Calu3 (cell line): ENCODE results near the gene PTOV1. TPM values are rescaled to one million over a fixed set of nuclear protein-coding genes. Genes with fewer than 3 reads are reported as not detected.
A peak's percentile ranks its signal among the peaks of the same experiment; 100 is the strongest.

Source experiments
- BruUV-seq: library from RNA; stranded (reverse); fragments of 400-500 nt; replicated peaks from 2 replicates; lab custom pipeline; 2021; lab: Mats Ljungman, UMichigan
- CTCF ChIA-PET: fragments of 300-600 bp; sonication (Branson Sonifier 250); formaldehyde crosslinking; loops from one replicate; lab custom pipeline; 2022; ENCODE audit warnings: antibody characterized with exemption; lab: Charles Lee
- DNase-seq: peaks from one replicate; pipeline ENCODE4 v3.0.0; 2022
- H3K27ac Mint-ChIP-seq: one replicate; pipeline ENCODE4 v1.8.0; 2022; ENCODE audit warnings: mixed read lengths; ENCODE audit not compliant: unreplicated experiment
- H3K27me3 Mint-ChIP-seq: one replicate; pipeline ENCODE4 v1.8.0; 2022; ENCODE audit warnings: mixed read lengths; ENCODE audit not compliant: unreplicated experiment
- H3K36me3 Mint-ChIP-seq: one replicate; pipeline ENCODE4 v1.8.0; 2022; ENCODE audit warnings: mild to moderate bottlenecking, moderate library complexity, mixed read lengths; ENCODE audit not compliant: insufficient read depth, unreplicated experiment
- H3K4me1 Mint-ChIP-seq: one replicate; pipeline ENCODE4 v1.8.0; 2022; ENCODE audit warnings: mild to moderate bottlenecking, low read depth, mixed read lengths; ENCODE audit not compliant: unreplicated experiment
- H3K4me3 Mint-ChIP-seq: one replicate; pipeline ENCODE4 v1.8.0; 2022; ENCODE audit warnings: mild to moderate bottlenecking, low read depth, moderate library complexity, mixed read lengths; ENCODE audit not compliant: unreplicated experiment
- H3K9me3 Mint-ChIP-seq: one replicate; pipeline ENCODE4 v1.8.0; 2022; ENCODE audit warnings: low read depth, mixed read lengths; ENCODE audit not compliant: unreplicated experiment
- intact Hi-C: fragments of 100-400 bp; cut with micrococcal nuclease; formaldehyde crosslinking; loops from one replicate; pipeline ENCODE4 v1.10.0; 2022; ENCODE audit not compliant: unreplicated experiment
- total RNA-seq: library from RNA; stranded (reverse); gene quantifications from 2 replicates; pipeline ENCODE4 v1.2.3, GENCODE V29; 2022
- TF ChIP-seq, protein P1 (sequence below): fragments of 200-600 bp; IDR thresholded peaks from one replicate; pipeline ENCODE4 v1.8.0; 2022; ENCODE audit warnings: antibody characterized with exemption; ENCODE audit not compliant: unreplicated experiment

Gene PTOV1
- total RNA-seq, 1 experiment from 2014 or later, result 256 TPM

DNA sequence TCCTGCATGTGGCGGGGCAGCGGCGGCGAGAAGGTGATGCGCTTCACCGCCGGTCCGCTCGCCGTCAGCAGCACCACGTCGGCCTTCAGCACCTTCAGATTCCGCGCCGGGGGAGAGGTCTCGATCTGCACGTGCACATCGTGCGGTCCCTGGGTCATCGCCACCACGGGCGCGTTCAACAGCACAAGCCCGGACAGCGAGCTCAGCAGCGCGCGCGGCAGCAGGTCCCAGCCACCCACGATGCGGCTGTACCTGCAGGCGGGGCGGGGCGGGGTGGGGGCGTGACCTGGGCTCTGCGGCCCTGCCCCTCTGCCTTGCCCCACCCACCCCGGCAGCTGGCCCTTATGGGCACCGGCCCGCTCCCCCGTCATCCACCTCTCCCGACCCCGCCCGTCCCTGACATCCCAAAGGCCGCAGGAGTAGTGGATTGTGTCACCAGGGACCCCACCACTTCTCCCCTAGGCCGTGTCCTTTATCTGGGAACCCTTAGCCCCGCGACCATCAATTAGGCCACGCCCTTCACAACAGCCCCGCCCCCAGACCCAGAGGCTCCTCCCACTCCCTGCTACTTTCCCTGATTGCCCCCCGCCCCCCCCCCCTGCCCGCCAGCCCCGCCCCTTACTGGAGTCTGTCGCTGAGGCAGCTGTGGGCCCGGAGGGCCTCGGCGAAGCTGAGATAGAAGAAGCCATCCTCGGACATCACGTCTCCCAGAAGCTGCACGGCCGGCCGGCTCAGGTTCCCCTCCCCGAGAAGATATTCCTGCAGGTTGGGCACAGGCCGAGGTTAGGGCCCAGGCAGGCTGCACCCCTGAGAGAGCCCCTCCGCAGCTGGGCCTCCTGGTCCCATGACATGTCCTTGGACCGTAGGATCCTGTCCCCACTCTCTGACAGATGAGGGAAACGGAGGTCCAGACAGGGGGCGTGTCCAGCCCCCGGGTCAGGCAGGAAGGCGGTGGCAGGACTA, 39.7 kb downstream of the PTOV1 start:
- Mint-ChIP-seq H3K4me1 (no peaks in the 10 kb centered on the region), H3K36me3 (peaks cover 27% of the 10 kb centered on the region), H3K4me3 (no peak overlapping the region), H3K27ac (peak overlapping the region; percentile 19), H3K9me3 (no peaks in the 10 kb centered on the region), H3K27me3 (peaks cover 17% of the 10 kb centered on the region)
- no peak for DNase-seq
- no TSS peak for BruUV-seq
- intact Hi-C loops, result no loop called here
- CTCF ChIA-PET, result interaction anchor here (0.7 kb wide), 1 partner anchor 1733 kb away, joined by 10 read pairs; no protein-coding TSS in a partner anchor
- TF ChIP-seq, protein P1, sequence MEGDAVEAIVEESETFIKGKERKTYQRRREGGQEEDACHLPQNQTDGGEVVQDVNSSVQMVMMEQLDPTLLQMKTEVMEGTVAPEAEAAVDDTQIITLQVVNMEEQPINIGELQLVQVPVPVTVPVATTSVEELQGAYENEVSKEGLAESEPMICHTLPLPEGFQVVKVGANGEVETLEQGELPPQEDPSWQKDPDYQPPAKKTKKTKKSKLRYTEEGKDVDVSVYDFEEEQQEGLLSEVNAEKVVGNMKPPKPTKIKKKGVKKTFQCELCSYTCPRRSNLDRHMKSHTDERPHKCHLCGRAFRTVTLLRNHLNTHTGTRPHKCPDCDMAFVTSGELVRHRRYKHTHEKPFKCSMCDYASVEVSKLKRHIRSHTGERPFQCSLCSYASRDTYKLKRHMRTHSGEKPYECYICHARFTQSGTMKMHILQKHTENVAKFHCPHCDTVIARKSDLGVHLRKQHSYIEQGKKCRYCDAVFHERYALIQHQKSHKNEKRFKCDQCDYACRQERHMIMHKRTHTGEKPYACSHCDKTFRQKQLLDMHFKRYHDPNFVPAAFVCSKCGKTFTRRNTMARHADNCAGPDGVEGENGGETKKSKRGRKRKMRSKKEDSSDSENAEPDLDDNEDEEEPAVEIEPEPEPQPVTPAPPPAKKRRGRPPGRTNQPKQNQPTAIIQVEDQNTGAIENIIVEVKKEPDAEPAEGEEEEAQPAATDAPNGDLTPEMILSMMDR, result no peak

DNA sequence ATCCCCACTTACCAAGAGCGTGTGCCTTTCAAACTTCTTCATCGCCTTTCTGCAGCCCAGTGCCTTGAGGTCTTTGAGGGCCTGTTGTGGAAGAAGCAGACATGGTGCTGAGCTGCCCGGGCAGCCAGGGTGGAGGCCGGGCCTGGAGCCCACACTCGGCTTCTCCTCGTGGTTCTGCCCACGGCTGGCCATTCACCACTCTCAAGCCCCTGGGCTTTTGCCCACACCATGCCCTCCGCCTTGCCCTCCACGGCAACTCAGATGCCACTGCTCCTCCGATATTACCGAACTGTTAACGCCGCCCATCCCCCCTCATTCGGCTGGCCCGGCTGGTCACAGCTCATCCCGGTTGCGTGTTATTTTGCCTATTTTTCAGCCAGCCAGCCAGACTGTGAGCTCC, 40.4 kb downstream of the PTOV1 start:
- Mint-ChIP-seq H3K36me3 (peaks cover 27% of the 10 kb centered on the region), H3K4me1 (peaks cover 5% of the 10 kb centered on the region), H3K27me3 (peaks cover 17% of the 10 kb centered on the region), H3K4me3 (no peak overlapping the region), H3K9me3 (no peaks in the 10 kb centered on the region), H3K27ac (peak overlapping the region; percentile 19)
- no peak for DNase-seq
- intact Hi-C loops, result no loop called here
- CTCF ChIA-PET, result no interaction called here
- BruUV-seq, result no TSS peak
- TF ChIP-seq, protein P1, result no peak

DNA sequence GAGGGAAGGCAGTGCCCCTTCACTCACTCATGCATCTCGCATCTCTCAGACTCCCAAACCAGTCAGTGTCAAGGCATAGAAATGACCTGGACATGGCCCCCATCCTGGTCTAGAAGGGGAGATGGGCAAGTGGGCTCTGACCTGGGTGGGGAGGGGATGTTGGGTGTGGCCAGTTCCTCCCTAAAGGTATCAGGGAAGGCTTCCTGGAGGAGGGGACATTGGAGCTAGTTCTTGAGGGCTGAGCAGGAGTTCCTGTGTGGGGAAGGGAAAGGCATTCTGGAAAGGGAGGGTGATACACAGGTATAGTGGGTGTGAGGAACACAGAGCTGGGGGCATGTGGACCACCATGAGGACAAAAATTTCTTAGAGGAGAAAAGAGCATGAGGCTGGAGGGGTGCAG, 41.8 kb downstream of the PTOV1 start:
- Mint-ChIP-seq H3K36me3 (peaks cover 32% of the 10 kb centered on the region), H3K4me1 (peaks cover 18% of the 10 kb centered on the region), H3K27ac (no peak overlapping the region), H3K27me3 (peaks cover 17% of the 10 kb centered on the region), H3K9me3 (no peaks in the 10 kb centered on the region), H3K4me3 (no peak overlapping the region)
- no peak for DNase-seq
- CTCF ChIA-PET, result no interaction called here
- intact Hi-C loops, result no loop called here
- no TSS peak for BruUV-seq
- TF ChIP-seq, protein P1, result no peak

DNA sequence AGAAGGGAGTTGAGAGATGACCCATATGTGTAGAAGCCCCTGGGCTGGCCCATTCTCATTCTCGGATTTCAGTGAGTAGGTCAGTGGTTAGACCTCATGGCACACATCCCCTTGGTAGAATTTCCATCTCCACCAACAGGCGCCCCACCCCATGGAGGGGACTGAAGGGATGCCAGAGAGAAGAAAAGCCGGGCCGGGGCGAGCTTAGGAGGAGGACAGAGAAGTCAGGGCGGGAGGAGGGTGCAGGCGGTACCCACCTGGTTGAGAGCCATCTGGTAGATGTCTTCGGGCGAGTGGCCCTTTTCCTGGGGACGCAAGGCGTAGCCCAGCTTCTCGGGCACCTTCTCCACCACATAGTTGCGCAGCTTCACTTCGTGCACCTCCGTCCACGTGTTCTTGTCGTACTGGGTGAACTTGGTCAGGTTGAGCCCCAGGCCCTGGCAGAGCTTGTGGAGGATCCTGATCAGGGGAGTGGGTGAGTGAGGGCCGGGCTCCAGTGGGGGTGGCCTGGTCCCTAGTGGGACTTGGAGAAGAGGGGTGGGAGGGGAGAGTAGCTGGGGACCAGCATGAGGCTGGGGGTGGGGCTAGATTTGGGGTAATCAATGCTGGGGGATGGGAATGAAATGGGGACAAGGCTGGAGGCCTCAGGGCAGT, 43.2 kb downstream of the PTOV1 start:
- CTCF ChIA-PET, result interaction anchor here (0.7 kb wide), 1 partner anchor 88 kb away, joined by 6 read pairs; no protein-coding TSS in a partner anchor

More for the DNA sequence above, 43.2 kb downstream of the PTOV1 start:
- TF ChIP-seq, protein P1, result no peak
- DNase-seq, result no peak
- Mint-ChIP-seq H3K27me3 (peaks cover 17% of the 10 kb centered on the region), H3K9me3 (no peaks in the 10 kb centered on the region), H3K36me3 (peaks cover 20% of the 10 kb centered on the region), H3K27ac (no peak overlapping the region), H3K4me3 (no peak overlapping the region), H3K4me1 (peaks cover 22% of the 10 kb centered on the region)
- no TSS peak for BruUV-seq
- intact Hi-C loops, result no loop called here
